Hematopoietic multipotent progenitor cell treated with erythropoietin and hydrocortisone succinate and interleukin-3 and kit ligand, for 6 days (in vitro differentiated cells): Measurements from ENCODE around the gene SVIL.
"Not testable (repeated sequence)": the region's sequence is repeated elsewhere in the genome, so short reads cannot be mapped to it uniquely, and the experiment has no call there.

Experiments used
- DNase-seq: peaks from one replicate; pipeline ENCODE4 v3.0.0-alpha.2; 2015

Gene SVIL

DNA sequence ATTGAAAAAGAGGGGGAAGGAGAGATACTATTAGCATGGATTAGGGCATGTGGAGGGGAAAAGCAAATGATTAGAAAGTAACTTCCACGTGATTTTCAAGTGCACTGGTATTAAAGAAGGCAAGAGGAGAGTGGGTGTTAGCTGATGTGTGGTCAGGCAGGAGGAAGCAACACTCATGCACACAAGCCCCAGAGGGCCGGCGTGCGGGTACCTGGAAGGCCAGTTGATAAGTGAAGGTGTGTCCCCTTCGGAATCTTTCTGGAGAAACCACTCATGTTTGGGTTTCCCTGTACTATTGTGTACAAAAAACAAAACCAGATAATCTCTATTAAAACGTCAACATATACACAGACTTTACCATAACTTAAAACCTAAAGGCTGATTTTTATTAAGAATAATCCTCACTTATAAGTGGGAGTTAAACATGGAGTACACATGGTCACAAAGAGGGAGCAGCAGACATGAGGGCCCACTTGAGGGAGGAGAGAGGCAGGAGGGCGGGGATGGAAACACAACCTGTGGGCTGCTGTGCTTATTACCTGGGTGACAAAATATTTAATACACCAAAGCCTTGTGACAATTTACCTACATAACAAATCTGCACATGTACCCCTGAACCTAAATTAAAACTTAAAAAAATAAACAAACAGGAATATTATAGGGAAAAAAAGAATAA is 98.9 kb downstream of the SVIL start:
- no peak for DNase-seq

DNA sequence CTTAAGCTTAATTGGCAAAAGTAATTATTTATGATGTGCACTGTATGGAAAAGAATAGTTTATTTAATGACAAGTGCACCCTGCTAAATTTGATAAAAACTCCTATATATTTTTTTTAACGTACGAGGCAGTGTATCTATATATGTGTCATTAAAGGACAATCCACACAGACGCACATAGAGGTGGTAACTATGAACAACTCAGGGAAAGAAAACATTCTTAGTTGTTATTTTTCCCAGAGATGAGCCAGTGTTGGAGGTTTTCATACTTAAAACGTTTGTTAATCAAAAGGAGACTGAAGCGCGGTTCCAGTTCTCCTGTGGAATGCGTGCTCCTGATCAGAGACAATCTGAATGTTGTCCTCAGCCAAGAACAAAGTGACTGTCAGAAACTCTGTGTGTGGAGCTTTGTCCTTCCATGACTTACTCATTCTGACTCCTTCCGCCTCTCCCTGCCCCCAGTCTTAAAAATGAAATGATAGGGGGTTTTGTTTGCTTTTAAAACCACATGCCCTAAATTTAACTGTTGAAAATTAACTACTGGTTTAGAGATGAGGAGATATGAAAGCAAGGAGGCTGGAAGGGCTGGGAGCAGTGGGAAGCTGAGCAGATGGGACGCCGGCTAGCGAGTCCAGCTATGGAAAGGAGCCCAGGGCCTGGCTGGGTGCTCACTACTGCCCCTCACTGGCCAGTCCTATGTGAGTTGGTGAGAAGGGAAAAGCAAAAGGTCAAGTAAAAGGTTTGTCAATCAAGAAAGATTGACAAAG is 99.6 kb downstream of the SVIL start:
- DNase-seq: peak; percentile 10

GRCh38 chr10:29534590-29534989 is 100.2 kb downstream of the SVIL start:
- no peak for DNase-seq

- no peak for DNase-seq
These were observed 101.0 kb downstream of the SVIL start for GRCh38 chr10:29533696-29534285.

- no peak for DNase-seq
These were observed 101.7 kb downstream of the SVIL start for GRCh38 chr10:29533046-29533445.

DNA sequence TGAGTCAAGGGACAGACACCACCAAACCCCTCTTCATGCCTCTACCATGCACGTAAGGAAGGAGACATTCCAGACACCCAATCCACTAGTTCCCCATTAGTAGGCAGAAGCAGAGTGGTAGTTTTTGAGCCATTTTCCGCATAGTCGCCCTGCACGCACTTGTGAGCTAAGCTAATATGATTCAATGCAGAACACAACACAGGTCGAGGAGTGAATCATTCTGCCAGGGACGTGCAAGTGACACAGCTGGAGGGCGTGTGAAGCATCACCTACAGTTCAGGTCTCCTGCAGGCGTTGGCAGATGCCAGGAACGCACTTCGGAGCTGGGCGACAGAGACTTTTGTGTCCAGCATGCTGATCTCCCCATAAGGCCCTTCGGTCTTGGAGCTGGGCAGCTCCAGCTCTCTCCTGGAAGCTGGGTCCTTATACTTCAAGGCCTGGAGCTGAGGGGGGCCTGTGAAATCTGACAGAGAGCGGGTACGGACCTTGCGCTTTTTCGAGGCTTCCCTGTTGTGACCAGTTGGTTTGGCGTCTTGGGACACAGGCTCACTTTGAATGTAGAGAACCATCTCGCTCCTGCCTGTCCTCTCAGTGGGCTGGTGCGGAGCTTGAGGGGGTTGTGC is 102.4 kb downstream of the SVIL start:
- DNase-seq: no peak

DNA sequence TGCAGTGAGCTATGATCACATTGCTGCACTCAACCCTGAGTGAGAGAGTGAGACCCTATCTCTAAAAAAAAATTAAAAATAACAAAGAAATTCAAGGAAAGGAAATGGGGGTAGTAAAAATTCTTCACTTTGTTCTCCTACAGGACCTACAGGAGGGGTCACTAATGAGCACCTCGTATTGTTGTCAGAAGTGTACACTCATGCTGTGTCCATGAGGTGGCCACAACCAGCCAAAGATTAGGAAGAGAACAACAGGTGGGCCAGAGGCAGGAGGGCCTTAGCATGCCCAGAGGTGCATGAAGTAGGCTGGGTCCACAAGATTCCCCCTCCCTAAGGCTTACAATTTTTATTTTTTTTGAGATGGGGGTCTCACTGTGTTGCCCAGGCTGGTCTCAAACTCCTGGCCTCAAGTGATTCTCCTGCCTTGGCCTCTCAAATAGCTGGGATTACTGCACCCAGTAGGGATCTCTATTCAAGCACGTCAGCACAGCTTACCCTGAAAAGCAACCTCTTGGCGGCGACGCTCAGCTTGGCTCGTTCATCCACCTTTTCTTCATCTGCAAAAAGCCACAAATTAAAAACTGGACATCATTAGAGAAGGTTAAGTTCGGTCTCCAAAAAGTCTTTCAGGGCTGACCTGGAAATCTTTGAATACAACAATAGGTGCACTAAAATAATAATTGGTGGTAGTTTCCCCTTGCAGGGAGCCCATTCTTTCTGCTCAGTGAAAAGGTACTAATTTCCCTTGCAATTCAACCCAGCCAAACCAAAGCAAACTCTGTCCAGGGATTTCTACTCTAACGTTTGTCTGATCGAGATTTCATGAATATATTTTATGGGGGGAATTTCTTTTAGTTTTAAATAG is 104.4 kb downstream of the SVIL start:
- no peak for DNase-seq

DNA sequence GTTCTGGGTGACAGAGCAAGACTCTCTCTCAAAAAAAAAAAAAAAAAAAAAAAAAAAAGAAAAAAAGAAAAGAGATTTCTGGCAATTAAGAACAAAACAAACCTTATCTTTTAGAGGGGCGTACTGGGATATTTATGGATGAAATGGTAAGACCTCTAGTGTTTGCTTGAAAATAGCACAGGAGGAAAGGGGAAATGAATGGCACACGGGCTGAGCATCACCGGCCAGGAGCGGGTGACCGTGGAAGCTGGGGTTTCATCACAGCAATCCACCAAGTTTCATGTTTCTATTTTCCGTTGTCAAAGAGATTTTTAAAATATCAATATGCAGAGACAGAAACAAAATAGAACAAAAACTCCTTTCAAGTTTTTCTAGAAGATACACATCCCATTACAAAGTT is 105.6 kb downstream of the SVIL start:
- DNase-seq: no peak

DNA sequence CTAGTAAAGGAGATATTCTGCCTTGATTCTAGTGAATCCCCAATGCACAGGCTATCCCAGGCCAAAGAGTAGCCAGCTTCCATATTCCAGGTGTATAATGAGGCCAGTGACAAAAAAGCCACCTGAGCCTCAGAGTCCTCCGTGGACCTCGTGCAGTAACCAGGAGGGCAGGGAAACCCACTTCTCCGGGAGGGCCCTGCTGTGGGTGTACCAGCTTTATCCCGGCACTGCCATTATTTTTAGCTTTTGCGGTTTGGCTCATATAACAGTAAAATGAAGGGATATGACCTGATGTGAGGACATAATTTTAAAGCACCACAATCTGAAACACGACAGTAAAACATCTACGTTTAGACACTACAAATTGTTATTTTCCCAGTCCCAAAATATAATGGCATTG is 109.0 kb downstream of the SVIL start:
- DNase-seq: no peak

GRCh38 chr10:29524720-29525119 is 110.1 kb downstream of the SVIL start:
- DNase-seq: no peak

DNA sequence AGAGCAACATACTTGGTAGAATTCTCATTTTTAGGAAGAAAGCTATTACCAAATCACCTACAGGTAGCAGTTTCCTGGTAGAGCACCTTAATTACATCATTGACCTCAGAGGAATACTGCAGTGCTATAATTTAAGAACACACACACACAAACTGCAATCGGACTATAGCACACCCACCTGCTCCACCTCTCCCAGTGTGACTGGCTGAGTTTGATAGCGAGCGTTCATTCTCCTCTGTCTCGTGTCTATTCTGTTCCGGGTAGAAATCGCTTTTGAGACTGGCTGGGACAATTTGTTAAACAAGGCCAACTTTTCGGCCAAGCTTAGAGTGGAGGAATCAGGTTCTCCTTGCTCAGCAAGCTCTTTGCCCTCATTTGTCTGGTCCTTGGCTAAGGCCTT is 110.5 kb downstream of the SVIL start:
- DNase-seq: no peak

GRCh38 chr10:29522918-29523317 is 111.9 kb downstream of the SVIL start:
- DNase-seq: no peak

DNA sequence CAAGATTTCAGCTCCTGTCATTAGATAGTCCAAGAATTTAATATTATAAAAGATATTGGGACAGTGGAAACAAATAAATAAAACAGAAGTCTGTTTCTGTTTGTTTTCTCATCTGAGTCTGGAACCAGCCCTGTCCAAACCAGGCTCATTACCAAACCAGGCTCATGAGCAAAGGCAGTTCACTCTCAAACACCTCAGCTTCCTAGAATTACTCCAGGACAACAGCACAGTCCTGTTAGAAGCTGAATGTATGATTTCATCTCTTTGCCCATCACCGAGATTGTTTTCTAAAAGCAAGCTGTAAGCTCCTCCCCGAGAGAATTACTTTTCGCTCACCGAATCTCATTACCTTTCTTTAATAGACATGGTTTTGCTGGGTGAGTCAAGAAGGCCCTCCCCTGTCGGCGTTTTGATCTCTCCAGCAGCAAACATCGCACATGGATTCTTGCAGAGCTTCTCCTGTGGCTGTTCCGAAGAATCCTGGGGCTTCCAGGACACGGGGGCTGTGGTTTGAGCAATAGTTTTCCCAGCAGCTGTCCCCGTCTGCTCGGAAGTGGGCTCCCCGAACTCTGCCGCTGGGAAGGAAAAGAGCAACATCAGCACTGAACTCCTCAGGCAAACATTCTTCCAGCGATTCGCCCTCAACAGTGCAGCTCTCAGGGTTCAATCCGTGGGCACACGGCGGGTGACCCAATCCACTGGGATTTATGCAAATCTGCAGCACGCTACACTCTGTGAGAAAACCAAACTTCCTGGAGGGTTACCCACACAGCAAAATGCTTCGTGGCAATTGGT is 112.5 kb downstream of the SVIL start:
- no peak for DNase-seq

GRCh38 chr10:29519659-29520058 is 115.1 kb downstream of the SVIL start:
- DNase-seq: no peak

- DNase-seq: peak; percentile 69
These were observed 117.3 kb downstream of the SVIL start for GRCh38 chr10:29517352-29517923.

- not testable (repeated sequence) for DNase-seq
These were observed 118.3 kb downstream of the SVIL start for GRCh38 chr10:29516309-29516932.

- DNase-seq: not testable (repeated sequence)
These were observed 118.9 kb downstream of the SVIL start for GRCh38 chr10:29515879-29516278.

DNA sequence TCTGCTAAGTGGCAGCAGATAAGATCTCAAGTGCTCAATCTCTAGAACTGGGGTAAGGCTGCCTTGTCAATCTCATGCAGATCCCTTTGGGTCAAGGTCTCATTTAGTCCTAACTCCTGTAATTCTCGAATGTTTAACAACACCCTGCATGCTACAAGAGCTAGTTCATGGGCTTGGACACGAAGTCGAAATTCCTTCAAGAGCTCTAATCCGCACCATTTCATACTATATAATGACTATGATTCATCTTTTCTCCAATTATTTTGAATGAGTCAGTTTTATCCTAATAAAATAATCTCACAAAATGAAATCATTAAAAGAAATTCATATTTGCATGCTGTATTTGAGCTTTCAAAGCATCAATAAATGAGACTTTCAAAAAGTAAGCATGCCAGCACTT is 119.7 kb downstream of the SVIL start:
- DNase-seq: not testable (repeated sequence)

GRCh38 chr10:29514306-29514705 is 120.5 kb downstream of the SVIL start:
- no peak for DNase-seq

DNA sequence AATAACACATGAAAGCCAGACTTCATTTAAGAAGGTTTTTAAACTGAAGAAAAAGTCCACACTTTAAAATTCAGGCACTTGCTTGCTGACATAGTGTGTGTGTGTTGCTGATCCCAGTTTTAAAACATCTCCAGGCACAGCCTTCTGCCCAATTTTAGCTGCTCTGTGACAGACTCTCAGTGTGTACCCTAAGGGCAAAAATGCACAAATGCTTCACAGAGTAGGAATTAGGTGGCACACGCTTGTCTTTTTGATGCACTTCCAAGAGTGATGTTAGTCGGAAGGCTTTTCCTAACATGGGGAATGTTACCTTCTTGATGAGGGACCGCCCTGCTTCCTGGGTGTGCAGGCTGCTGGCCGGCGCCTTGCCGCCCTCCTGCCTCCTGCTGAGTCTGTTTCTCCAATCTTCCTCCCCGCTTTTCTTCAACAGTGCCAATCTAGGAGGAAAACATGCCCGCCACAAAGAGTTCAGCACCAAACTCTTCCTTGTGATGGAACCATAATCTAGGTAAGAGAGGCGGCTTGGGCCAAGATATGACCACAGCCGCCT is 122.3 kb downstream of the SVIL start:
- DNase-seq: no peak

GRCh38 chr10:29511806-29512205 is 123.0 kb downstream of the SVIL start:
- DNase-seq: not testable (repeated sequence)
